LHCN-M2 (cell line): ENCODE data around the gene DIDO1. TPM values are rescaled to one million over a fixed set of nuclear protein-coding genes. Genes with fewer than 3 reads are reported as not detected.
A peak's percentile ranks its signal among the peaks of the same experiment; 100 is the strongest.

ENCODE experiments used
- DNase-seq: peaks from one replicate; pipeline ENCODE4 v3.0.0-alpha.2; 2012; ENCODE audit warnings: low read depth
- total RNA-seq: library from RNA; depleted of rRNA; stranded (reverse); fragments of >200 nt; gene quantifications from 2 replicates; pipeline ENCODE4 v1.2.3, GENCODE V29; 2014

The DIDO1 gene
- total RNA-seq, 1 experiment from 2014 or later: 33.1 TPM

DNA sequence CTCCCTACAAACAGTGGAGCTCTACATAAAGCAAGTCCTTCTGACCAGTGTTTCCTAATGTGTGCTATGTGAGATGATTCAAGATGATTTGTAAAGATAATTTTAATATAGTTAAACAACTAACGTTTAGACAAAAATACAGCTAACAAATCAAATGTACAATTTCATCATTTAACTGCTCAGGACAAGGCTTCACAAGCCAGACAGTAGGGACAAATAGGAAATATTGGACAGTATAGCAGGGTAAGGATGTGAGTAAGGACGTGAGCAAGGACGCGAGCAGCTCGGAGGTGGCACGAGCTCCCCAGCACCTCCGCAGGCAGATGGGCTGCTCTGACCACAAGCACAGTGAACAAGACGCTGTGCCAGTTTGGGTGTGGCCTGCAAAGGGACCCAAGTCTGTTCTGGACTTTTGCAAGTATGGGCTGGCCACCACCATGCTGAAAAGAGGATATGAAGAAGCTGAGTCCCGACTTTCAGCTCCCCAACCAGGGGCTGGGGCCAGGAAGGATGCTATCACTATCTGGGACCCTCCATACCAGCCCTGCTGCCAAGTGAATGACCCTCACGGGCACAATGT lies 14.5 kb downstream of the DIDO1 start:
- DNase-seq: no peak

DNA sequence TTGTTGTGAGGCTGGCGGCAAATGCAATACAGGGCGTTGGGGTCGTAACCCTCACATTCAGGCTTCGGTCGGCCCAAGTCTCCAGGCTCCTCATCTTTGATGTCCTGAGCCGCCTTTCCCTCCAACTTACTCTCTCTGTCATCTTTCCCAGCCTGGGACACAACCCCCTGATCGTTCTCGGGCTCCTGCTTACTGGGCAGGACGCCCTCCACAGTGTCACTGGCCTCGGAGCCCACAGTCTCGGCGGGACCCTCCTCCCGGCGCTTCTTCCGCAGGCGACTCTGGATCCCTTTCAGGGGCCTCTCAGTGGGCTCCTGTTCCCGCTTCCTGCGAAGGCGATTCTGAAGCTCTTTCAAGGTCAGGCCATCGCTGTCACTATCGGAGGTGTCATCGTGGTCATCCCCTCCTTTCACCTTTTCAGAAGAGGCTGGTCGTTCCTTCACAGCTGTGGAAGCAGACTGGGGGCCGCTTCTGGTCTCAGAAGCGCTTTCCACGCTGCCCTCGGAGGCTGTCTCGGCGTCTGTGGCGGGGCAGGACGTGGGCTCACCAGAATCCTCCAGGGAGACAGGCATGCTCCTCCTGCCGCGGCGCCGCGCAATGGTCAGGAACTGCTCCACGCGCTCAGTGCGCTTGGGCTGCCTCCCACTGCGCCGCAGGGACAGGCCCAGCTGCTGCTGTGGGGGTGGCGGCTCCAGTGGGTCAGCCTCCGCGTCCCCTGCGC lies 15.4 kb downstream of the DIDO1 start:
- DNase-seq: no peak

DNA sequence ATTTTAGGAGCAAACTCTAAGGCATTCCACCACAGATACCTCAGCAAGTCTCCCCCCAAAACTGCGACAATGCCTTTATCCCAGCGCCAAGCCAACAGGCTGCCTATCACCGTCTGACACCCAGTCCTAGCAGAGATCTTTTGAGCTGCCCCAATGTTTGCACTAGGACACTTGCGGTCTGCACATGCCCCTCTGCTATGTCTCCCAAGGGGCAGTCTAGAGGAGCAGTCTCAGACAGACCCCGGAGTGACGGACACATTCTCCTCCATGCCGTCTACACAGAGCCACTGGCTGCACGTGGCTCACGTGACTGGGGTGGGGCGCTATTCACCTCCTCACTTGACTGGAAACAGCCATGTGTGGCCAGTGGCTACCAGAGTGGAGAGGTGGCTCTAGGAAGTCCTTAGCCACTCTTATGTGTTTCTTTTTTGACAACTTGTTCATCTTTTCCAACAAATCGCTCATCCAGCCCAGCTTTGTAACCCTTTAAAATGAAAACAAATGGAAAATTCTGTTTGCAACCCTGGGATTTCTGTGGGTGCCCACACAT lies 16.0 kb downstream of the DIDO1 start:
- no peak for DNase-seq

DNA sequence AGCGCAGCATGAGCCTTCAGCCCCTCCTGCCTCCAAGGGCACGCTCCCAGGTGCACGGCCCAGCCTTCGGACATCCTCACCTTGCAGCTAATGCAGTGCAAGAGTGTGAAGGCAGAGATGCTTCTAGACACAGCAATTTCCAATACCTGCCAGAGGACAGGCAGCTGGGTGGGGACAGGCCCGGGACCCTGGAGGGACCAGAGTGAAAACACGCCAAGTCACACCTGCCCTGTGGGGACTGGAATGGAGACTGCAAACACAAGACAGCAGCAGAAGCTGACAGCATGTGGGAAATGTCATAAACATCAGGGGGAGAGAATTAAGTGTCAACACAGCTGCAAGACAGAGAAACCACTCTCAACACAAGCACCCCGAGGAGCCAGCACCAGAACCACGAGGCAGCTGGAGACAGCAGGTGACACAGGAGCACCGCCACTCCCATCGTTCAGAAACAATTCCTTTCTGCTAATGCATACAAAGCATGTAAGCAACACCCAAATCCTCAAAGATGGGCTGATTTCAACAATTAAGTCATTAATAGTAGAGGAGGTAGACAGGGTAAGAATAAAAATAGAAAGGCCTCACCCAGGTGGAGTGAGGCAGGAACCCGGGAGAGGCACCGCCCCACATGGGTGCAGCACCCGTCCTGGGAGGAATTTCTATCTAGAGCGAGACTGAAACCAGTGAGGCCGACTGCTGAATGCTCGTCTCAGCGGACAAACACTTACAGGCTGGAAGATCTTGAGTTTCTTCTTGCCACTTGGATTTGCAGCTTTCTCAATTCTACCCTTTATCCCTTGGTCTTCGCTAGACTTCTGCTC lies 17.1 kb downstream of the DIDO1 start:
- peak; percentile 19 for DNase-seq

DNA sequence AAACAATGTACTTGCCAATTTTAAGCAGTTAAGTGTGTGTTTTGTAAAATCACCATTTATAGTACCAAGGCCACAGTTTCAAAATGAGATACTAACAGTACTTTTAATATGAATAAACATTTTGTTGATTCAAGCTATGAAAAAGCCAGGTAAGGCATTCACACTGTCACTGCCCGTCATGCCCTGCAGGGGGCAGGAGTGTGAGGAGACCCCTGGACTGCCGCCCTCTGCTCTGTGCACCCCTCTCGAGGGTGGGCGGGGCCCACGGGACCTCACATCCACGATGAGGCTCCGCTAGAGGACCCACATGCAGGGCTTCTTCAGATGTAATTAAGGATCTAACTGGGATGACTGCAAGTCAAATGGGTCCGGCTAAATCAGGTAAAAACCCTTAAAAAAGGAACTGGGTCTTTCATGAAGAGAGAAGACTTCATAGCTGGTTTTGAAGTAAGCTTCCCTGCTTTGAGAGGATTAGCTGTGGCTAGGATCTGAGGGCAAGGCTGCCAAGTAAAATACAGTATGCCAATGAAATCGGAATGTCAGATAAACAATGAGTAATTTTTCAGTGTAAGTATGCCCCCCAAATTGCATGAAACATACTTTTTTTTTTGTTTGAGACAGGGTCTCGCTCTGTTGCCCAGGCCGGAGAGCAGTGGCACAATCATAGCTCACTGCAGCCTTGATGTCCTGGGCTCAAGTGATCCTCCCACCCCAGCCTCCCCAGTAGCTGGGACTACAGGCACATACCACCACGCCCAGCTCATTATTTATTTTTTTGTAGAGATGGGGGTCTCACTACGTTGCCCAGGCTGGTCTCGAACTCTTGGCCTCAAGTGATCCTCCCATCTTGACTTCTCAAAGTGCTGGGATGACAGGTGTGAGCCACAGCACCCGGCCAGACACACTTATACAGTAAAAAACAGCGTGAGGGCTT lies 18.7 kb downstream of the DIDO1 start:
- no peak for DNase-seq

DNA sequence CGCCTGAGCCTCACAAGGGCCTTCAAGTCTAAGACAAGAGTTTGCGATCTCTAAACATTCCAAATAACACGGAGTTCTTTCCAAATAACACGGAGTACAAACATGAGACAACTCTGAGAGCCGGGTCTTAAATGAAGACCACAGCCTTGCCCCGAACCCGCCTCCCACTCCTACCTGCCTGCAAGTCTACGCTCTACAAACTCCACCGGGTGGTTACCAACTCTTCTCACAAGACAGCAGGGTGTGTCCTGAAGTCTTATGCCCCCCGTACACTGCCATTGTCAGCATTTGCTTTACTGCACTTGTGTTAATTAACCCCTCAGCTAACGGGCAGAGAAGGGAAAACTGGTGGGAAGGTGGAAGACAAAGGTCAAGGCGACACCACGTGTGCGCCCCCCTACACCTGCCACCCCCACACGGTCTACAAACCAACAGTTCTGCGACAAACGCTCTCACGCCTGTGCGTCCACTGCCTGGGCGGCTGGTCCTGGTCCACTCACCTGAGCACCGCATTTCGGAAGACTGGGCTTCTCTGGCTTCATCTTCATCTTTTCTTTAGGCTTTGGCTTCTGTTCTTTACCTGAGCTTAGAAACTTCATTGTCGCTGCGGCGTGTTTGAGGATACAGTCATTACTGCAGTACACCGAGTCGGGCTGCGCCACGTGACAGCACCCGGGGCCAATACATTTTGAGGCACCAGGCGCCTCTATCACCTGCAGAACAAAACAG lies 19.5 kb downstream of the DIDO1 start:
- DNase-seq: no peak

DNA sequence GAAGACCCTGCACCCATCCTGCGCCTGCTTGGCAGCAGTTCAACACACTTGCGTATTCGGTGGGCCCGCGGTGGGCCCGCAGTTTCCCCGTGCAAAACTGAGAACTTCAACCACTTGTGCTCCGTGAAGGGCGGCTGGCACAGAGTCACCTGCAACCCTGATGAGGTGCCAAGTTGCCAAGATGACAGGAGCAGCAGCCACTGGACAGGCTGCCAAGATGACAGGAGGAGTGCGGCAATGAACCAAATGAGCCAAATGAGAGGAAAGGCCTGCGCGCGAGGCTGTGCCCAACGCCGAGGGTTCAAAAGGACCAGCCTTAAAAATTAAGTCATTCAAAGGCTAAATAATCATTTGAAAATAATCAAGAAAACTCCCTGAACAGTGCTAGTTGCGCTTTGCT lies 20.1 kb downstream of the DIDO1 start:
- DNase-seq: no peak

DNA sequence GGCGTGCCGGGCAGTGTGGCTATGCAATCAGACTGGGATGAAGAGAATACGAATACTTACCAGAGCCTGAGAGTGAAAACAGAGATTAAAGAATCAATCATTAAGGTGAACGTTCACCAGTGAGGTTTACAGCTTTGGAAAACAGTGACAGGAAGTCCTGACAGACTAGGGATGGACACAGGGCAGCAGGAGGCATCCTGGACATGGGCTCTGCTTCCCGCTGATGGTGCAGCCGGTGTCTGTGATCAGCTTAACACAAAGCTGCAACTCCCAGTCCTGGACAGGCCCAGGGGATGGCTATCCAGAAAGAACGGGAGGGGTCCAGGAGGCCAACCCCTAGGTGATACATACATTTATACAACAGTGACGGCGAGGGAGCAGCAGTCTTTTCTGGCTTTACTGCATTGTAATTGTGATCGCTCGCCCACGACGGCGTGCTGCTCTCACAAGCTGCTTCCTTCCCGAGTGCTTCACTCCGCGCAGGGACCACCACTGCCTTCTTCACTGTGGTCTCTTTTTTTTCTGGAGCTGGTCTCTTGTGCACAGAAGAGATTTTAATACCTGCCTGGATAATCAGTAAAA lies 20.7 kb downstream of the DIDO1 start:
- no peak for DNase-seq

DNA sequence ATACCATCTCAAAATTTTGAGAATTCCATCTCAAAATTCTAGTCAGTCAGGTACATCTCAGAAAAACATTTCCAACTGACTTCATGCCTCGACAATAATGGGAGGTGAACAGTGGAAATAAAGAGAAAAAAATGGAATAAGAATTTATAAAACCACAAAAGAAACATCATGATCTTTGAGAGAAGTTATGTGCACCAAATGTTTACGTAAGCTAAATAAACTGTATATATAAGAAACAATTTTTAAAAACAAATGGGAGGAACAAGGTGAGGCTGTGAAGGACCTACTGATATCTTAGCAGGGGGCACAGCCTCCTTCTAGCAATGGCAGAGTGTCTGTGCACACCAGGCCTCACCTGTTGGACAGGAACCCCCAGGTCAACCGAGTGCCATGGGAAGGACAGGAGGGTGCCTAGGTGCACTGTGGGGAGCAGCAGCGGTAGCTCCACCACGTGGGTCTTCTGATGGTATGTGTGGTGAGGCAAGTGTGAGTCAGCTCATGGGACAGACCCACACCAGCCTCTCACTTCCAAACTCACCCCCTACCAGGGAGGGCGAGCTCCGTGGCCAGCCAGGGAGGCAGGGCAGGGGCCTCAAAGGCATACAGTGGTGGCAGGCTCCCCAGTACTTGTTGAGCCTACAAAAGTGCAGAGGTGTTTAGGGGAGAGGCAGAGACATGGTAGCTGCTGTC lies 23.2 kb downstream of the DIDO1 start:
- no peak for DNase-seq

DNA sequence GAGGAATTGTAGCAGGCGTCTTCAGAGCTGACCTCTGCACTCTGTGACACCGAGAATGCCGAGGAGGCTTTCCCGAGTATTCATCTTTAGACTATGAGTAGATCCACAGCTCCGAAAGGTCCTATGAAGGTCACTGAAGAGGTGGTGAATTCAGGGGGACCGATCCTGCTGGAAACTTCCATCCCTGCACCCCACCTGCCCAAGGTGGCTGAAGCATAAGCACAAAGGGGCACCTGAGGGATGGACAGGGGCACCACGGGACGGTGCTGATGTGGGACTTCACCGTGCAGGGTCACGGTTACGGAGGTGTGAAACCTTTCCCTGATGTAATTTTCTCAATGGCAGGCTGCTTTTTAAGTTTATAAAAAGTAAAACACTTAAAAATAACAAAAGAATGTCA lies 24.4 kb downstream of the DIDO1 start:
- no peak for DNase-seq

DNA sequence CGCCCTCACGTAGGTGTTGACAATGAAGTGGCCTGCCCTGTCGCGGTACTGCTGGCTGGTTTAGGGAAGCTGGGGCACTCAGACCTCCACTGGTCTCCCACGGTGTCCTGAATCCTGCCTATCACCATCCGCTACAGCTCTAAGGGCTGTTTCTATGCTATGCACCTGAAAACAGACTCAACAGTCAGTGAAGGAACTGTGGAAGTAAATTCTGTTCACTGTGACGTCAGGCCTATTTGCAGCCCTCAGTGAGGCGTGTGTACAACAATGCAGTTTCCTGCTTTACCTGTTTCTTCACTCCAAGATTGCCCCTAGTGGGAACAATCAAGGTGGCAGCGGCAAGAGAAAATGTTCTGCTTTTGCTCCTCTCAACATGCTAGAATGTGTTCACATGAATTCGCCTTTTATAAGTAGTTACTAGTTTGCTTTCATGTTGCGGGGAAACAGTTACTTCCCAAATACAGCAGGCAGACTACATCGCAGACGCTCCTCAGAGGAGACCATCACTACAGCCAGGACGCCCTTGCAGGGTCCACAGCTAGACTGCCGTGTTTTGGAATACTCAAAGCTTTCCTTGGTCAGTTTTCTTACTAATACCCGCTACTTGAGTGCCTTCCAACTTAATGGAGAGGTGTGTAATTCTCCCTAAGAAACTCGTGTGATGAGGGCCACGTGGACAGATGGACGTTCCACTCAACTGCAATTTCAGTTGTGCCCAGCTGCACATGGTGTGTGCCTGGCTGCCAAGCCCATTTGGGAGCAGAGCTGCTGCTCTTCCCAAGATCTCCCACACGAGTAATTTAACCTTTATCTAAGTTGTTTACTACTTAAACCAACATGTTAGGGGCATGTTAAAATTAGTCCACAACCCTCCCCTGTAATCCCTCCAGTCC lies 25.4 kb downstream of the DIDO1 start:
- DNase-seq: no peak

DNA sequence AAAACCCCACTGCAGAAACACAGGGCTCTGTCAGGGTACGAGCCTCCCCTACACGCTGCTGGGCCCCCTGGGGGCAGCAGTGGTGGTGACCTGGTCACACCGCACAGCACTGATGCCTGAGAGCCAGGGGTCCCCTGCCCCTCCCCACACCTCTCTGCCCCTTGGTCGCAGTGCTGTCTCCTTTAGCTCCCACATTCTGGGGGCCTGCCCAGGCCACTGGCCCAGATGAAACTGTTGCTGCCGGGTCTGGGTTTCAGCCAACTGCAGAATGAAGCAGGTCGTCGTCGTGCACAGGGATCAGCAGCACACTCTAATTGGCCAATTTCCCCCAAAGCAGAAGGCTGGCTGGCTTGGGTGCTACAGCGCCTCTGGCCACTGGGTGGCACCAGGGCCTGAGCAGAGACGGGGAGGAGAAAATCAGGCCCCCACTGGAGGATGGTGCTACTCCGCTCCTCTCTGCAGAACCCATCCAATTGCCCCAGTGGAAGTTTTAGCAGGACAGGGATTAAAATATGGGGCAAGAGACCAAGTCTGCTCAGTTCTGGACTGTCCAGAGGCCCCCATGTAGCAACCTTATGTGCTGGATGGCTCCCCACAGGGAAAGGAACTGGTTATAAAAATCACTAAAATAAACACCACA lies 26.1 kb downstream of the DIDO1 start:
- DNase-seq: peak; percentile 50

DNA sequence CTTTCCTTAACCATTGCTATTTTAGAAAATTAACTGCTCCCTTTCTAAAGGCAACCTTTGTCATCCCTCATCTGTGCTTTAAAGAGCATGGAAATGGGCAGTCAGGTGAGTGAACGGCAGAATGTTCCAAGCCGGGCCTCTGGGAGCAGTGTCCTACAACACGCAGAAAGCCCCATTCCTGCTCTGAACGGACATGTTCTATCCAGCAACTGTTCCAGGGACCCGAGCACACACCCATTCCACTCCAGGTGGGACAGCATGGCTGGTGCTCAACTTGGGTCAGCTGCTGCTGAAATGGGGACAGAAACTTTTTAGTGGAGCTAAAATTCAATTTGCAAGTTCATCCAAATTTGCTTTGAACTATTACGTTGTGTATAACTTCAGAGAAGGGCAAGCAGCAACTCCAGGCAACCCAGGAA lies 26.7 kb downstream of the DIDO1 start:
- no peak for DNase-seq

DNA sequence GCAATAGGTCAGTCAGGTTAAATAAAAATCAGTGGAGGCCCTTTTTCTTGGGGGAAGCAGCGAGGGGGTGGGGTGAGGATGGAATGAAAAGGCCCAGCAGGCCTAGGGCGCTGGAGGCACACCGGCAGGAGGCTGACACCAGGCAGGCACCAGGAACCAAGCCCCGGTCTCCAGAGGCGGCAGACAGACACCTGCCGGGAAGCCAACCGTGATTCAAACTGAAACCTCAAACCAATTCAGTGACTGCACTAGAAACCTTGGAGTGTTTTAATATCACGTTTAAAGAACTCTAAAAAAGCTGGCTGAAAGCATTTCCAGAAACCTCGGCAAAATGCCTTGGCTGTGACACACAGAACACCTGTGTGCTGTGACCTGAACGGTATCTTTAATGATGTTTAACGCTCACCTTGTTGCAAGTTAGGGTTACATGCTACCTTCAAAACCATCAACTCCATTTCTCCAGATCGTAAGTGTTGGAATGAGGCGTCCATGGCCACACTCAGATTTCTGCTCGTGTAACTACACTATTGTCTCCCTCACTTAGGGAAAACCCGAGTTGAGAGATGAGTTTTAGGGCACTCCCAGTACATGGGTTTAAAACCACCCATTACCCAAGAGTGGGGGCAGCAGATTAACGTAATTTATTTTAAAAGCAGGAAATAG lies 27.2 kb downstream of the DIDO1 start:
- no peak for DNase-seq

DNA sequence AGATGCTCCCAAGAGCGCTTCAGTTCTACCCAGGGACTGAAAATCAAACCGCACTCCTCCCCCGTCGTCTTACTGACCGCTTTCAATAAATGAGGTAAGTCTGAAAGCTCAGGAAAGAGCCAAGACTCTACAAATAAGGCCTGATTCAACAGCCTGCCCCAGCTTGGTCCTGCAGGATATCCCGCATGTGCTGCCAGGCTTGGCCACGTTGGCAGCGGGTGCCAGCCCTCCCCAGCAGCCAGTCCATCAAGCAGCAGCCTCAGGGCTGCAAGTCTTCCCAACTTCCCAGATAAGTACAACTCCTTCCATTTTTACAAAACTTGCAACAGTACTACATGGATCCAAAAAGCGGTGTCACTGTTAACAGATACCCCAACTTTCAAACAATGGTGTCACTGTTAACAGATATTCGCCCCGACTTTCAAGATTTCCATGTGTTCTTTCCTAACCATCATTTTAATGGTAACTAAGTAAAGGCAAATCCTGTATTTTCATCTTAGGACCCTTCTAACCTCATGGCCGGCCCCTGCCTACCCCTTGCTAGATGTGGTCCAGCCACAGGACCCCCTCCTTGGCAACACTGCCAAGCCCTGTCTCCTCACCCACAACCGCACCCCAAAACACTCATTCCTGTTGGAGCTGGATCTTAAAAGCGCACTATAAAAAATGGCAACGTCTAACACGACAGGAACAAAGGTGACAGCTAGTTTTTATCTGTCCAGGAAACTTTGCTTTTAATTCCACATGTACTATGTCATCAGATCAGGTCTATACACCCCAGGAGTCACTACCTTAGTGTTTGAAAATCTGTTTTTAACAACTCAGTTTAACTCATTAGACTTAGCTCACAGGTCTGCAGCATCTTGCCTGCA lies 28.0 kb downstream of the DIDO1 start:
- no peak for DNase-seq

DNA sequence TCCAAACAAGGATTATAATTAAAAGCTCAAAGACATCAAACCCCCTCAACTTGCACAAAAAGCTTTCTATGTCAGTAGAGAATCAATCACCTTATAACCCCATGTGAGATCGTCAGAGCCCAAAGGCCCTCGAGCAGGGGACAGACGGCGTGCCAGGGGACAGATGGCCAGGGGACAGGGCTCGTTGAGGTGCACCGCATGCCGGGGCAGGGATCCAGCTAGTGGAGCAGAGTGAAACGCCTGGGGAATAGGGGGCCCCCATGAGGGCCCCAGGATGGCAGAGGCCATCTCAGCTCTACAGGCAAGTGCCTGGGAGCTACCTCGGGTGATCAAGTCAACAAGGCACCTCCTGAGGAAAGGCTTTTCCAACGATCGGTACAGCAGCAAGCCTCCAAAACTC lies 28.6 kb downstream of the DIDO1 start:
- no peak for DNase-seq

DNA sequence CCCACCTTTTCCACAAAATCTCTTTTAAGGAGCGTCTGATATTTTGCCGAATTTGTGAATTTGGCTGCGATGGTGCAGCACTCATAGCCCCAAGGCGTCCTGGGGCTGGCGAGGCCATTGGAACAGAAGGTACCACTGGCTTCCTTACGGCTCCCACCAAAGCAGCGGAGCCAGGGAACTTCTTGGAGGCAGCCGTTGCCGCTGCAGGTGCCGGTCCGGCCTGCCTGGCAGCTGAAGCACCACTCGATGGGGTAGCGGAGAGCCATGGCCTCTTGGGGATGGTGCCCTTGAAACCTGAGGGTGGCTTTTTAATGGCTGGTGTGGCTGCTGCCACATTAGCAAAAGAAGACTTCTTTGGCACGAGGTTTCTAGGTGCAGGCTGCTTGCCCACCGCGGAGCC lies 29.8 kb downstream of the DIDO1 start:
- no peak for DNase-seq
